Parathyroid adenoma (tissue), 2 donors: Measurements from ENCODE around the gene PPP2R5E.

Experiments used
- H2AFZ ChIP-seq: fragments of 300-600 bp; sonication (generic); one replicate; pipeline ENCODE4 v1.7.0; 2017; ENCODE audit warnings: antibody characterized with exemption, mild to moderate bottlenecking
- H3K27ac ChIP-seq: fragments of 300-600 bp; sonication (generic); one replicate; pipeline ENCODE4 v1.7.0; 2017
- H3K27me3 ChIP-seq: fragments of 300-600 bp; sonication (generic); one replicate; pipeline ENCODE4 v1.7.0; 2017; ENCODE audit warnings: low read length; ENCODE audit not compliant: control insufficient read depth, insufficient read depth
- H3K36me3 ChIP-seq: fragments of 300-600 bp; sonication (generic); one replicate; pipeline ENCODE4 v1.7.0; 2017; ENCODE audit warnings: low read length; ENCODE audit not compliant: control insufficient read depth, insufficient read depth
- H3K4me1 ChIP-seq: fragments of 300-600 bp; sonication (generic); one replicate; pipeline ENCODE4 v1.7.0; 2017; ENCODE audit warnings: control low read depth
- H3K4me2 ChIP-seq: fragments of 300-600 bp; sonication (generic); one replicate; pipeline ENCODE4 v1.7.0; 2017; ENCODE audit warnings: low read length
- H3K4me3 ChIP-seq: fragments of 300-600 bp; sonication (generic); one replicate; pipeline ENCODE4 v1.7.0; 2017; ENCODE audit warnings: low read depth, low read length
- H3K79me2 ChIP-seq: fragments of 300-600 bp; sonication (generic); one replicate; pipeline ENCODE4 v1.7.0; 2017; ENCODE audit warnings: control low read depth
- H3K9ac ChIP-seq: fragments of 300-600 bp; sonication (generic); one replicate; pipeline ENCODE4 v1.7.0; 2017; ENCODE audit warnings: mild to moderate bottlenecking
- H3K9me3 ChIP-seq: fragments of 300-600 bp; sonication (generic); one replicate; pipeline ENCODE4 v1.7.0; 2017; ENCODE audit warnings: low read length; ENCODE audit not compliant: control insufficient read depth
- CTCF ChIP-seq: fragments of 300-600 bp; sonication (generic); IDR thresholded peaks from one replicate; pipeline ENCODE4 v1.7.0; 2017; ENCODE audit warnings: antibody characterized with exemption, mild to moderate bottlenecking
- donor health status: primary hyperparathyroidism.

The PPP2R5E gene

GRCh38 chr14:63543826-63544406, 739 bp upstream of the PPP2R5E start:
- no peaks in the 10 kb centered on the region for H3K36me3 ChIP-seq

GRCh38 chr14:63542231-63542999, 762 bp downstream of the PPP2R5E start:
- Histone ChIP-seq H3K36me3 (no peaks in the 10 kb centered on the region), H3K4me1 (peaks cover 3% of the 10 kb centered on the region), H2AFZ (peak overlapping the region; percentile 98), H3K79me2 (peaks cover 23% of the 10 kb centered on the region), H3K9me3 (no peaks in the 10 kb centered on the region), H3K9ac (peak overlapping the region; percentile 68), H3K27ac (peak overlapping the region; percentile 73), H3K27me3 (no peaks in the 10 kb centered on the region), H3K4me2 (peak overlapping the region; percentile 84), H3K4me3 (peak overlapping the region; percentile 96)
- TF ChIP-seq CTCF, result no peak

More at GRCh38 chr14:63543826-63544406, 739 bp upstream of the PPP2R5E start:
- Histone ChIP-seq H3K9me3 (no peaks in the 10 kb centered on the region), H3K4me3 (peak overlapping the region; percentile 96), H2AFZ (peak overlapping the region; percentile 98), H3K9ac (peak overlapping the region; percentile 87), H3K4me1 (peaks cover 3% of the 10 kb centered on the region), H3K79me2 (peaks cover 18% of the 10 kb centered on the region), H3K27ac (peak overlapping the region; percentile 73), H3K4me2 (peak overlapping the region; percentile 78), H3K27me3 (no peaks in the 10 kb centered on the region)
- no peak for TF ChIP-seq CTCF

GRCh38 chr14:63535918-63536317, 7.3 kb downstream of the PPP2R5E start:
- H3K9ac ChIP-seq, result no peak overlapping the region
- H3K36me3 ChIP-seq, result no peaks in the 10 kb centered on the region
- H2AFZ ChIP-seq, result no peak overlapping the region
- no peaks in the 10 kb centered on the region for H3K4me1 ChIP-seq
- H3K4me3 ChIP-seq, result no peak overlapping the region
- TF ChIP-seq CTCF, result no peak
- no peak overlapping the region for H3K4me2 ChIP-seq
- no peaks in the 10 kb centered on the region for H3K27me3 ChIP-seq
- peaks cover 55% of the 10 kb centered on the region for H3K79me2 ChIP-seq
- H3K9me3 ChIP-seq, result no peaks in the 10 kb centered on the region
- no peak overlapping the region for H3K27ac ChIP-seq

DNA sequence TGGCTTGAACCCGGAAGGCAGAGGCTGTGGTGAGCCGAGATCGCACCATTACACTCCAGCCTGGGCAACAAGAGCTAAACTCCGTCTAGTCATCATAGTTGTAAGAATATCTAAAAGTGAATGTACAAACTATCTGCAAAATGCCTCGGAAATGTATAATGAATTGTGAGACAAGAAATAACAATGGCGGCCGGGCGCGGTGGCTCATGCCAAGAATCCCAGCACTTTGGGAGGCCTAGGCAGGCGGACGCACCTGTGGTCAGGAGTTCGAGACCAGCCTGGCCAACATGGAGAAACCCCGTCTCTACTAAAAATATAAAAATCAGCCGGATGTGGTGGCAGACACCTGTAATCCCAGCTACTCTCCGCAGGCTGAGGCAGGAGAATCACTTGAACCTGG, 9.7 kb downstream of the PPP2R5E start:
- Histone ChIP-seq H3K27ac (no peak overlapping the region), H3K36me3 (no peaks in the 10 kb centered on the region), H3K79me2 (peaks cover 59% of the 10 kb centered on the region), H3K4me2 (no peak overlapping the region), H3K4me3 (no peak overlapping the region), H3K9me3 (no peaks in the 10 kb centered on the region), H3K27me3 (no peaks in the 10 kb centered on the region), H2AFZ (no peak overlapping the region), H3K9ac (no peak overlapping the region), H3K4me1 (no peaks in the 10 kb centered on the region)
- no peak for TF ChIP-seq CTCF
